ENCODE results near the gene CILP.

DNA sequence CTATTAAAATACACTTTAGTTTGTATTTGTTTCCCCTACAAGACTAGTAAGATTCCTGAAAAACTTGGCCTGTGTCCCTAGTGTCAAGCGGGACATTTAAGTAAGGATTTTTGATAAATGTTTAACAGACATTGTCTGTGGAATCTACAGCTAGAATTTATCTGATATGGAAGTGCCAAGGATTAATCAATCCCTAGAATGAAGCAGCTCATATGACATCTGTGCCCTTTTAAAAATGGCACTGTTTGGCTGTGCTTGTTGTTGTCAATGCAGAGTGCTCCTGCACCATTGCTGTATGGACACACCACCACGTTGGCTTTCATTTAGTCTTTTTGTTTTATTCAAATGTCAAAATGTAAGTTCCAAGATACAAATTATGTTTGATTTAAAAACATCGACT lies 63.4 kb downstream of the CILP start:
- TF ChIP-seq POLR2AphosphoS5 (IDR thresholded peaks at IDR 0.05; ENCODE audit: low read depth, low read length), result no peak
- TF ChIP-seq POLR2A (IDR thresholded peaks at IDR 0.05; ENCODE audit: low read depth, low read length), result no peak

Data from GM12892 (cell line).